Measurements from ENCODE around the gene CDH4. TPM values are rescaled to one million over a fixed set of nuclear protein-coding genes. Genes with fewer than 3 reads are reported as not detected.

CDH4 gene
- total RNA-seq, 4 donors from 2014 or later: 0.71 to 4.2 (median 2.9) TPM

- TF ChIP-seq POLR2A (IDR thresholded peaks at IDR 0.05): no peak
- TF ChIP-seq, protein P1, sequence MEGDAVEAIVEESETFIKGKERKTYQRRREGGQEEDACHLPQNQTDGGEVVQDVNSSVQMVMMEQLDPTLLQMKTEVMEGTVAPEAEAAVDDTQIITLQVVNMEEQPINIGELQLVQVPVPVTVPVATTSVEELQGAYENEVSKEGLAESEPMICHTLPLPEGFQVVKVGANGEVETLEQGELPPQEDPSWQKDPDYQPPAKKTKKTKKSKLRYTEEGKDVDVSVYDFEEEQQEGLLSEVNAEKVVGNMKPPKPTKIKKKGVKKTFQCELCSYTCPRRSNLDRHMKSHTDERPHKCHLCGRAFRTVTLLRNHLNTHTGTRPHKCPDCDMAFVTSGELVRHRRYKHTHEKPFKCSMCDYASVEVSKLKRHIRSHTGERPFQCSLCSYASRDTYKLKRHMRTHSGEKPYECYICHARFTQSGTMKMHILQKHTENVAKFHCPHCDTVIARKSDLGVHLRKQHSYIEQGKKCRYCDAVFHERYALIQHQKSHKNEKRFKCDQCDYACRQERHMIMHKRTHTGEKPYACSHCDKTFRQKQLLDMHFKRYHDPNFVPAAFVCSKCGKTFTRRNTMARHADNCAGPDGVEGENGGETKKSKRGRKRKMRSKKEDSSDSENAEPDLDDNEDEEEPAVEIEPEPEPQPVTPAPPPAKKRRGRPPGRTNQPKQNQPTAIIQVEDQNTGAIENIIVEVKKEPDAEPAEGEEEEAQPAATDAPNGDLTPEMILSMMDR (IDR thresholded peaks at IDR 0.05): no peak
- WGBS, 2 donors: 84 to 87% methylated on average over 8 to 10 of the region's 10 CpGs
- no peak overlapping the region for H3K4me3 ChIP-seq (ENCODE audit: low read depth, poor library complexity, severe bottlenecking)
- intact Hi-C loops (cut with DNase I; ENCODE audit: low total_unique reads): no loop called here
- DNase-seq (ENCODE audit: low spot score in 2 of 2): no peak
Observed at GRCh38 chr20:61630816-61631215, 378.8 kb downstream of the CDH4 start.

GRCh38 chr20:61631751-61632150 is 379.7 kb downstream of the CDH4 start:
- WGBS, 2 donors: 78 to 83% methylated on average over 15 to 16 of the region's 17 CpGs
- TF ChIP-seq POLR2A (IDR thresholded peaks at IDR 0.05): no peak
- TF ChIP-seq, protein P1 (IDR thresholded peaks at IDR 0.05): no peak
- intact Hi-C loops (cut with DNase I; ENCODE audit: low total_unique reads): no loop called here
- H3K4me3 ChIP-seq (ENCODE audit: low read depth, poor library complexity, severe bottlenecking): no peak overlapping the region
- DNase-seq (ENCODE audit: low spot score in 2 of 2): no peak

- no peak for DNase-seq (ENCODE audit: low spot score in 2 of 2)
- TF ChIP-seq, protein P1 (IDR thresholded peaks at IDR 0.05): no peak
- TF ChIP-seq POLR2A (IDR thresholded peaks at IDR 0.05): no peak
- H3K4me3 ChIP-seq (ENCODE audit: low read depth, poor library complexity, severe bottlenecking): no peak overlapping the region
- 82 to 87% methylated on average over 1 of the region's 1 CpG for WGBS, 2 donors
- intact Hi-C loops (cut with DNase I; ENCODE audit: low total_unique reads): no loop called here
Observed at GRCh38 chr20:61633004-61633403, 380.9 kb downstream of the CDH4 start.

DNA sequence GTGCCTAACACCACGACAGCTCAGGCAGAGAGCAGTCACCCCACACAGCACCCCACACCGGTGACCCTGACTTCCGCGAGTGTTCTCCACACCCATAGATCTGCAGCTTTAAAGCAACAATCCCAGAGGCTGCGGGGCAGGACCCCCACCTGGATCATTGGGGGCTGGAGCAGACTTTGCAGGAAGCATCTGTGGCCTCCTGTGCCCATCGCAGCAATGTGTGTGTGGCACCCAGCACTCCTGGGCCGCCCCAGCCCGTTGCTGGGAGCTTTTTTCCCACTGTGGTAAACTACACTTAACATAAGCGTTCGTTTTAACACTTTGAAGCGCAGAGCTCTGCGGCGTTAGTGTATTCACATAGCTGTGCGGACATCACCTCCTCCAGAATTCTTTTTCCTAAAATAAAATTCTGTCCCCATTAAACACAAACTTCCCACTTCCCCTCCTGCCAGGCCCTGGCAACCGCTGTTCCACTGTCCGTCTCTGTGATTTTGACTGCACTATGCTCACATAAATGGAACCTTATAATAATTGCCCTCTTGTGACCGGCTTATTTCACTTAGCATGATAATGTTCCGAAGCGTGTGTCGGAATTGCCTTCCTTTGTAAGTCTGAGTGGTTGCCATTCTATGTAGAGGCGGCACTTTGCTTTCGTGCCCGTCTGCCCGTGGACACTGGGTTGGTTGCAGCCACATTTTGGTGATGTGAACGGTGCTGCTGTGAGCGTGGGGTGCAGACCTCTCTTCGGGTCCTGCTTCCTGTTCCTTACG is 382.5 kb downstream of the CDH4 start:
- WGBS, 2 donors: 90% methylated on average over 28 of the region's 28 CpGs
- no peak for TF ChIP-seq POLR2A (IDR thresholded peaks at IDR 0.05)
- TF ChIP-seq, protein P1 (IDR thresholded peaks at IDR 0.05): no peak
- intact Hi-C loops (cut with DNase I; ENCODE audit: low total_unique reads): no loop called here
- DNase-seq (ENCODE audit: low spot score in 2 of 2): no peak
- no peak overlapping the region for H3K4me3 ChIP-seq (ENCODE audit: low read depth, poor library complexity, severe bottlenecking)

DNA sequence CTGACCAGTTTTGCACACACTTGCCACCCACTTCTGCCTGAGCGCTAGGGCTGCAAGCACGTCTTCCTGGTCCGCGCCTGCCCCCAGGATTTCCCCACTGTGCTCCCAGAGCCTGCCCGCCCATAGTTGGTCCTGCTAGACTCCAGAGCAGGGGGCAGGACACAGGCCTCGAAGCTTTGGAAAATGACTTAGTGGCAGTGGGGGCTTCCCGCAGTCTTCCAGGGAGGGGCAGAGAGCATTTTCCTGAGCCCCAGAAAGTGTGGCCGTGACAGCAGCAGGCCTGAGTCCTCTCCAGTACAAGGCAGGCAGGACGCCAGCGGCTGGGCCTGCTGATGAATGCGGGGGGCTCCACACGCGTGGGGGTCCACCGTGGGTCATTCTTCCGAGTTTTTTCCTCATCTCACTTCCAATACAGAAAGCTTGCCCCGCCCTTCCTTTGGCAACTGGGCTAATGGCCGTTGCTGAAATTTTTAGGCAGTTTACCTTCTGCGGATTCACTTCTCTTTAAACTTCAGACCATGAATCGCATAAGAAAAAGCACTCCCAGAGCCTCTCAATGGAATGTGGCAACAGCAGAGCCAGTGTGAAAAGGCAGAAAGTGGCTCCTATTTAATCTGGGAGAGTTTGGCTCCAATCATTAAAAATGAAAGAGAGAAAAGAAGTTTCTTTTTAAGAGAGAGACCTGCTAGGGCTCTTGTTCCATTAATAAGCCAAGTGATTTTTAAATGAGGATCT is 383.8 kb downstream of the CDH4 start:
- 84 to 89% methylated on average over 19 of the region's 19 CpGs for WGBS, 2 donors
- no peak overlapping the region for H3K4me3 ChIP-seq (ENCODE audit: low read depth, poor library complexity, severe bottlenecking)
- no peak for DNase-seq (ENCODE audit: low spot score in 2 of 2)
- intact Hi-C loops (cut with DNase I; ENCODE audit: low total_unique reads): no loop called here
- TF ChIP-seq, protein P1 (IDR thresholded peaks at IDR 0.05): no peak
- TF ChIP-seq POLR2A (IDR thresholded peaks at IDR 0.05): no peak
